Measurements from ENCODE around the gene GIMAP7. TPM values are rescaled to one million over a fixed set of nuclear protein-coding genes. Genes with fewer than 3 reads are reported as not detected.

The GIMAP7 gene
- total and polyA plus RNA-seq, 2 experiments from 2014 or later: not detected

DNA sequence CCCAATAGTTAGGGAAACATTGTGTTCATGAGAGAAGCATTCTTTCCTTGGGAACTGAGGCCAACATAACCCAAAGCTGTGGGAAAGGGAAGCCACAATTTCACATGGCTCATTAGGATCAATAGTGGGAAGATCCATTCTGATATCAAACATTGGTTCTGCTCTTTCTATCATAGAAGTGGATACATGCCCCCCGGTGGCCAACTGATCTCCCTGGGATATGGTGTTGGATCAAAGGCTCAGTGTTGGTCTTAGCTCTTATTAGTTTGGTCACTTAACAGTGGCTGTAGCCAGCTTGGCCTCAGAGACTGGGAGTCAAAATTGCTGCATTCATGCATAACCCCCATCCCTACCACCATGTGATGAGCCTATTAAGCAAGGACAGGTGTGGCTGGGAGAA lies 45.8 kb downstream of the GIMAP7 start:
- Histone ChIP-seq H3K4me3 (no peak overlapping the region), H3K9ac (no peak overlapping the region), H3K27ac (no peak overlapping the region), H3K9me3 (ENCODE audit: low read depth) (no peaks in the 10 kb centered on the region), H3K79me2 (ENCODE audit: insufficient read depth) (no peaks in the 10 kb centered on the region), H3K4me2 (ENCODE audit: unreplicated experiment) (no peak overlapping the region), H2AFZ (no peak overlapping the region), H3K27me3 (replicated peaks; ENCODE audit: insufficient read depth) (no peaks in the 10 kb centered on the region), H3K36me3 (ENCODE audit: low read depth) (no peaks in the 10 kb centered on the region), H3F3A (ENCODE audit: insufficient read depth) (no peaks in the 10 kb centered on the region), H4K20me1 (ENCODE audit: insufficient read depth) (no peaks in the 10 kb centered on the region), H3K9me2 (ENCODE audit: insufficient read depth) (no peaks in the 10 kb centered on the region), H3K4me1 (ENCODE audit: insufficient read depth) (no peaks in the 10 kb centered on the region)
- DNase-seq: no peak
- WGBS, 2 experiments (ENCODE audit: low coverage in 1 of 2, low lambda C conversion rate in 2 of 2, missing lambda C conversion rate in 2 of 2): 25% methylated on average over 1 of the region's 1 CpG
- in situ Hi-C loops (cut with MboI): no loop called here
- TF ChIP-seq EZH2 (IDR thresholded peaks at IDR 0.05; ENCODE audit: insufficient read depth, poor library complexity, severe bottlenecking) (no peak), EZH2phosphoT487 (IDR thresholded peaks at IDR 0.05; ENCODE audit: insufficient read depth, low read depth) (no peak)

DNA sequence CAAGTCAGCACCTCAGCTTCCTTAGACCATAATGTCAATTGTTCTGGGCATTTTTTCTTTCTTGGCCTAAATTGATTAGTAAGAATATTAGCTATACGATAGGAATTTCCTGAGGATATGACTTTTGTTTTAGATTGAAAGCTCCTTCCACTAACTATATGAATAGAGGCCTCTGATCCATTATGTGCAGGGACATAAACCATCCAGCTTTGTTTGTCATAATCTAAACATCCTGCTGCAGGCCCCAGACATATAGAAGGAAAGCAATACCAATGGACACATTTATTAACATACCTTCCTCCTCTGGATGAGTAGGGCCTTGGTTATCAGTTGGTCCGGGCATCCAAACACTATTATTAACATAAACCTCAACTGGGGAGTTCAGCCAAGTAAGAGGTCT lies 48.2 kb downstream of the GIMAP7 start:
- in situ Hi-C loops (cut with MboI): no loop called here

DNA sequence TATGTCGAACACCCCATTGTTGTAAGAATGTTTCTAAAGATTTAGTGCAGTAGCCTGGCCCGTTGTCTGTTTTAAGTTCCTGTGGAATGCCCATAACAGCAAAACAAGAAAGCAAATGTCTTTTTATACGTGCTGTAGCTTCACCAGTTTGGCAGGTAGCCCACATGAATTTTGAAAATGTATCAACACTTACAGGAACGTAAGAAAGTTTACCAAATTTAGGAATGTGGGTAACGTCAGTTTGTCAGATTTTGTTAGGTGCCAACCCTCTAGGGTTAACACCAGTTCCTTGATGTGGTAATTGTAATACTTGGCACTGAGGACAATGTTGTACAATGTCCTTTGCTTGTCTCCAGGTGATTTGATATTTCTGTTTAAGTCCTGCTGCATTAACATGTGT lies 49.3 kb downstream of the GIMAP7 start:
- H3K4me3 ChIP-seq: no peak overlapping the region
- H3F3A ChIP-seq (ENCODE audit: insufficient read depth): no peaks in the 10 kb centered on the region
- no peaks in the 10 kb centered on the region for H3K9me3 ChIP-seq (ENCODE audit: low read depth)
- no peaks in the 10 kb centered on the region for H3K79me2 ChIP-seq (ENCODE audit: insufficient read depth)
- H2AFZ ChIP-seq: no peak overlapping the region
- 6 to 11% methylated on average over 5 of the region's 5 CpGs for WGBS, 2 experiments (ENCODE audit: low coverage in 1 of 2, low lambda C conversion rate in 2 of 2, missing lambda C conversion rate in 2 of 2)
- H3K27me3 ChIP-seq (replicated peaks; ENCODE audit: insufficient read depth): no peaks in the 10 kb centered on the region
- H3K36me3 ChIP-seq (ENCODE audit: low read depth): no peaks in the 10 kb centered on the region
- H3K4me2 ChIP-seq (ENCODE audit: unreplicated experiment): no peak overlapping the region
- DNase-seq: no peak
- no peak overlapping the region for H3K9ac ChIP-seq
- no peak for TF ChIP-seq EZH2phosphoT487 (IDR thresholded peaks at IDR 0.05; ENCODE audit: insufficient read depth, low read depth)
- no peak for TF ChIP-seq EZH2 (IDR thresholded peaks at IDR 0.05; ENCODE audit: insufficient read depth, poor library complexity, severe bottlenecking)
- H4K20me1 ChIP-seq (ENCODE audit: insufficient read depth): no peaks in the 10 kb centered on the region
- in situ Hi-C loops (cut with MboI): no loop called here
- H3K4me1 ChIP-seq (ENCODE audit: insufficient read depth): no peaks in the 10 kb centered on the region
- no peaks in the 10 kb centered on the region for H3K9me2 ChIP-seq (ENCODE audit: insufficient read depth)
- H3K27ac ChIP-seq: no peak overlapping the region

More for the DNA sequence above, 48.2 kb downstream of the GIMAP7 start:
- Histone ChIP-seq H3K36me3 (ENCODE audit: low read depth) (no peaks in the 10 kb centered on the region), H3K4me2 (ENCODE audit: unreplicated experiment) (no peak overlapping the region), H3K9me3 (ENCODE audit: low read depth) (no peaks in the 10 kb centered on the region), H3K79me2 (ENCODE audit: insufficient read depth) (no peaks in the 10 kb centered on the region), H3K4me1 (ENCODE audit: insufficient read depth) (no peaks in the 10 kb centered on the region), H4K20me1 (ENCODE audit: insufficient read depth) (no peaks in the 10 kb centered on the region), H3K9ac (no peak overlapping the region), H3K4me3 (no peak overlapping the region), H3K27ac (no peak overlapping the region), H3K27me3 (replicated peaks; ENCODE audit: insufficient read depth) (no peaks in the 10 kb centered on the region), H3F3A (ENCODE audit: insufficient read depth) (no peaks in the 10 kb centered on the region), H3K9me2 (ENCODE audit: insufficient read depth) (no peaks in the 10 kb centered on the region), H2AFZ (no peak overlapping the region)
- TF ChIP-seq EZH2phosphoT487 (IDR thresholded peaks at IDR 0.05; ENCODE audit: insufficient read depth, low read depth) (no peak), EZH2 (IDR thresholded peaks at IDR 0.05; ENCODE audit: insufficient read depth, poor library complexity, severe bottlenecking) (no peak)
- WGBS, 2 experiments (ENCODE audit: low coverage in 1 of 2, low lambda C conversion rate in 2 of 2, missing lambda C conversion rate in 2 of 2): 6 to 8% methylated on average over 2 of the region's 2 CpGs
- DNase-seq: no peak

DNA sequence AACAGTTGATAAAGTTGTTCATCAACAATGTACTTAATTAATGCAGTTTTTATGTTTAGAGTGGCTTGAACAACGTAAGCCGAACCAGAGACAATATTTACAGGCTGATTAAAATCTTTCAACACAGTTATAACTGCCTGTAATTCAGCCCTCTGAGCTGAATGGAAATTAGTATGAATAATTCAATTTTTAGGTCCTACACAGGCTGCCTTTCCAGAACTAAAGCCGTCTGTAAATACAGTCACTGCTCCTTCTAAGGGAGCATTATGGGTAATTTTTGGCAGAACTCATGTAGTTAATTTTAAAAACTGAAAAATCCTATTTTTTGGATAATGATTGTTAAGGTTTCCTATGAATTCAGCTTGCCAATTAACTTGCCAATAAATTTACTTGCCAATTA lies 49.9 kb downstream of the GIMAP7 start:
- DNase-seq: no peak
- Histone ChIP-seq H2AFZ (no peak overlapping the region), H3K9ac (no peak overlapping the region), H3K4me1 (ENCODE audit: insufficient read depth) (no peaks in the 10 kb centered on the region), H3K9me3 (ENCODE audit: low read depth) (no peaks in the 10 kb centered on the region), H3K27ac (no peak overlapping the region), H3K27me3 (replicated peaks; ENCODE audit: insufficient read depth) (no peaks in the 10 kb centered on the region), H3F3A (ENCODE audit: insufficient read depth) (no peaks in the 10 kb centered on the region), H3K4me3 (no peak overlapping the region), H3K4me2 (ENCODE audit: unreplicated experiment) (no peak overlapping the region), H3K79me2 (ENCODE audit: insufficient read depth) (no peaks in the 10 kb centered on the region), H3K9me2 (ENCODE audit: insufficient read depth) (no peaks in the 10 kb centered on the region), H4K20me1 (ENCODE audit: insufficient read depth) (no peaks in the 10 kb centered on the region), H3K36me3 (ENCODE audit: low read depth) (no peaks in the 10 kb centered on the region)
- TF ChIP-seq EZH2 (IDR thresholded peaks at IDR 0.05; ENCODE audit: insufficient read depth, poor library complexity, severe bottlenecking) (no peak), EZH2phosphoT487 (IDR thresholded peaks at IDR 0.05; ENCODE audit: insufficient read depth, low read depth) (no peak)
- in situ Hi-C loops (cut with MboI): no loop called here
- WGBS, 2 experiments (ENCODE audit: low coverage in 1 of 2, low lambda C conversion rate in 2 of 2, missing lambda C conversion rate in 2 of 2): 5 to 17% methylated on average over 3 of the region's 3 CpGs

DNA sequence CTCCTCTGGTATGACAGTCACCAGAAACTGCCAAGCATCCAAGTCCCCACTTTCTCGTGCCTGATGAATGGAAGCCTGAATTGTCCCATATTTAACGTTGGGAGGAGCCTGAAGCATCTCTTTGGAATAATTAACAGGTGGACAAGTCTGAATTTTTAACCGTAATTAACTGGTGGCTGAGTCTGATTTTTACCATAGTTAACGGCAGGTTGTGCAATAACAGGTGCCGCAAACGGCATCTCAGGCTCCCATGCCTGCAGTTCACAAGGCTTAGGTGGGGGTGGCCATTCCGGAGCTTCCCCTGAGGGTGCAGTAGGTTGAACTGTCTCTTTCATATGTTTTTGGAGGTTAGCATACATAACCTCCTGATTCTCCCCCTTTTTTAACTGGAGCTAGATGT lies 50.6 kb downstream of the GIMAP7 start:
- H3K9ac ChIP-seq: no peak overlapping the region

More for the DNA sequence above, 50.6 kb downstream of the GIMAP7 start:
- Histone ChIP-seq H3K27ac (no peak overlapping the region), H3K9me2 (ENCODE audit: insufficient read depth) (no peaks in the 10 kb centered on the region), H3K79me2 (ENCODE audit: insufficient read depth) (no peaks in the 10 kb centered on the region), H3K4me1 (ENCODE audit: insufficient read depth) (no peaks in the 10 kb centered on the region), H3K4me3 (no peak overlapping the region), H2AFZ (no peak overlapping the region), H3K27me3 (replicated peaks; ENCODE audit: insufficient read depth) (no peaks in the 10 kb centered on the region), H4K20me1 (ENCODE audit: insufficient read depth) (no peaks in the 10 kb centered on the region), H3K9me3 (ENCODE audit: low read depth) (no peaks in the 10 kb centered on the region), H3F3A (ENCODE audit: insufficient read depth) (no peaks in the 10 kb centered on the region), H3K4me2 (ENCODE audit: unreplicated experiment) (no peak overlapping the region), H3K36me3 (ENCODE audit: low read depth) (no peaks in the 10 kb centered on the region)
- no peak for TF ChIP-seq EZH2phosphoT487 (IDR thresholded peaks at IDR 0.05; ENCODE audit: insufficient read depth, low read depth)
- no peak for TF ChIP-seq EZH2 (IDR thresholded peaks at IDR 0.05; ENCODE audit: insufficient read depth, poor library complexity, severe bottlenecking)
- in situ Hi-C loops (cut with MboI): no loop called here
- no peak for DNase-seq
- WGBS, 2 experiments (ENCODE audit: low coverage in 1 of 2, low lambda C conversion rate in 2 of 2, missing lambda C conversion rate in 2 of 2): 16 to 18% methylated on average over 7 of the region's 7 CpGs

Data from GM23248 (cell line).